Measurements from ENCODE around the gene DIAPH1.

The DIAPH1 gene

GRCh38 chr5:141516672-141517025, 102.2 kb downstream of the DIAPH1 start:
- H3K4me3 ChIP-seq (ENCODE audit: low read depth, low read length), result no peak overlapping the region
- no peak for DNase-seq (ENCODE audit: low read depth)
- no peak for TF ChIP-seq CTCF (IDR thresholded peaks at IDR 0.05; ENCODE audit: low read depth, low read length)
- TF ChIP-seq MAX (IDR thresholded peaks at IDR 0.05; ENCODE audit: low read depth, low read length), result no peak
- TF ChIP-seq MYC (IDR thresholded peaks at IDR 0.05; ENCODE audit: low read depth, low read length), result no peak

- no peak for DNase-seq (ENCODE audit: low read depth)
- TF ChIP-seq MYC (IDR thresholded peaks at IDR 0.05; ENCODE audit: low read depth, low read length) (no peak), MAX (IDR thresholded peaks at IDR 0.05; ENCODE audit: low read depth, low read length) (no peak), CTCF (IDR thresholded peaks at IDR 0.05; ENCODE audit: low read depth, low read length) (no peak), POLR2A (IDR thresholded peaks at IDR 0.05; ENCODE audit: extremely low read depth, insufficient read length) (no peak)
- H3K4me3 ChIP-seq (ENCODE audit: low read depth, low read length), result no peak overlapping the region
These were observed 102.7 kb downstream of the DIAPH1 start for GRCh38 chr5:141515946-141516671.

- TF ChIP-seq MAX (IDR thresholded peaks at IDR 0.05; ENCODE audit: low read depth, low read length) (no peak), POLR2A (IDR thresholded peaks at IDR 0.05; ENCODE audit: extremely low read depth, insufficient read length) (no peak), CTCF (IDR thresholded peaks at IDR 0.05; ENCODE audit: low read depth, low read length) (no peak), MYC (IDR thresholded peaks at IDR 0.05; ENCODE audit: low read depth, low read length) (no peak)
- no peak for DNase-seq (ENCODE audit: low read depth)
- no peak overlapping the region for H3K4me3 ChIP-seq (ENCODE audit: low read depth, low read length)
These were observed 103.7 kb downstream of the DIAPH1 start for GRCh38 chr5:141515141-141515540.

- TF ChIP-seq MAX (IDR thresholded peaks at IDR 0.05; ENCODE audit: low read depth, low read length) (no peak), POLR2A (IDR thresholded peaks at IDR 0.05; ENCODE audit: extremely low read depth, insufficient read length) (no peak), MYC (IDR thresholded peaks at IDR 0.05; ENCODE audit: low read depth, low read length) (no peak), CTCF (IDR thresholded peaks at IDR 0.05; ENCODE audit: low read depth, low read length) (no peak)
These were observed 104.3 kb downstream of the DIAPH1 start for GRCh38 chr5:141514330-141515133.

GRCh38 chr5:141513627-141514329, 105.0 kb downstream of the DIAPH1 start:
- H3K4me3 ChIP-seq (ENCODE audit: low read depth, low read length), result no peak overlapping the region
- TF ChIP-seq CTCF (IDR thresholded peaks at IDR 0.05; ENCODE audit: low read depth, low read length) (no peak), POLR2A (IDR thresholded peaks at IDR 0.05; ENCODE audit: extremely low read depth, insufficient read length) (no peak), MAX (IDR thresholded peaks at IDR 0.05; ENCODE audit: low read depth, low read length) (no peak), MYC (IDR thresholded peaks at IDR 0.05; ENCODE audit: low read depth, low read length) (no peak)
- DNase-seq (ENCODE audit: low read depth), result peak; percentile 33

More at GRCh38 chr5:141514330-141515133, 104.3 kb downstream of the DIAPH1 start:
- no peak overlapping the region for H3K4me3 ChIP-seq (ENCODE audit: low read depth, low read length)
- no peak for DNase-seq (ENCODE audit: low read depth)
